Measurements from ENCODE around the gene GRK3. TPM values are rescaled to one million over a fixed set of nuclear protein-coding genes. Genes with fewer than 3 reads are reported as not detected.

Gene GRK3
- total RNA-seq, 1 donor from 2014 or later = 36.0 TPM

DNA sequence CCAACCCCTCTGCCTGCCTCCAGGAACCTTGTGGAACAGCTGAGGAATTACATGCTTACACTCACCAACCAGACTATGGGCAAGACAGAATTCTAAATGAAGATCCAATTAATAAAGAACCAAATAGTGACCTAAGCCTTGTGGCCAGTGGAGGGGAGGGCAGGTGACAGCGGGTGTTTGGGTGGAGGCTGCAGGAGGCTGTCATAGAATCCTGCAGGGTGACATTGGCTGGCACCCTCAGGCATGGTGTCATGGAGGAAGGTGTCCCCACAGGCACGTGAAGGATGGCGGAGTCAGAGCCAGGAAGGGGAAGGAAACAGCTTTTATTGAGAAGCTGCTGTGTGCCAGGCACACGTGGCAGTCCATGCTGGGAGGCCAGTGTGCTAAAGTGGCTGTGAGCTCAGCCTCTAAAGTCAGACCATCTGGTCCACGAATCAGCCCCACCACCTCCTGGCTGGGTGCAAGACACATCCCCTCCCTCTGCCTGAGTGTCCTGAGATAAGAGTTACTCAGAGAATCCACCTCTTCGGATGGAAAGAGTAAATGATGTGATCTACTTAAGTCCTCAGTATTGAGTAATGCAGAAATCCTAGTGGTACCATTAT, 186.2 kb downstream of the GRK3 start:
- intact Hi-C loops (cut with micrococcal nuclease) = loop anchor here (1.0 to 2.0 kb wide), 3 partner anchors 14 to 48 kb away; no protein-coding TSS in a partner anchor

DNA sequence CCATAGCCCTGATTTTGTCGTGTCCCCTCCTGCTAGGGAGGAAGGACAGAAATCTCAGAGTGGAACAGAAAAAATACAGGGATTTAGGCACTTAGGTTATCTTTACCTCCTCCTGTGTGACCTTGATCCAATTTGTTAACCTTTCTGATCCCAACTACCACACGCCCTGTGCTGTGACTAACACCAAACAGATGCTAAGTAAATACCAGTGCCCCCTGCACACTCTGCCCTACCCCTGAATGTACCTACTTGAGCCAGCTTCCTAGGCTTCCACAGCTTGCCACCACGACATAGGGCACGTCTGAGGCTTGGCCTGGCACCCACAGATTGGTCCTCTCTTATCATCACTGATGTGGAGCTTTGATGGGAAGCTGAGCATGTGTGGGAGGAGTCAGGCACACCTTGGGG, 186.7 kb downstream of the GRK3 start:
- intact Hi-C loops (cut with micrococcal nuclease) = loop anchor here (2.0 kb wide), 2 partner anchors 22 to 48 kb away; no protein-coding TSS in a partner anchor

DNA sequence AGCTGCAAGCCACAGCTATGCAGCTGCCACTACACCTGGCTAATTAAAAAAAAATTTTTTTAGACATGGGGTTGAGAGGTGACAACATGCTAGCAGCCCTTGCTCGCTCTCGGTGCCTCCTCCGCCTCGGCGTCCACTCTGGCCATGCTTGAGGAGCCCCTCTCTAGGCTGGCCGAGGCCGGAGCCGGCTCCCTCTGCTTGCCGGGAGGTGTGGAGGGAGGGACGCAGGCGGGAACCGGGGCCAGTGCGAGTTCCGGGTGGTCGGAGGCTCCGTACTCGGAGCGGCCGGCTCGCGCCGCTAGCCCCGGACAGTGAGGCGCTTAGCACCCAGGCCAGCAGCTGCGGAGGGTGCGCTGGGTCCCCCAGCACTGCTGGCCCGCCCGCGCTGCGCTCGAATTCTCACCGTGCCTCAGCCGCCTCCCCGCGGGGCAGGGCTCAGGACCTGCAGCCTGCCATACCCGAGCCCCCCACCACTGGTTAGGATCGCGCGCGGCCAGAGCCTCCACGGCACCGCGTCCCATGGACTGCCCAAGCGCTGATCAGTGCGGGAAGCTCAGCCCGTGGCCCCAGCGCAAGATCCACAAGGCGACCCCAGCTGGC, 188.2 kb downstream of the GRK3 start:
- intact Hi-C loops (cut with micrococcal nuclease) = no loop called here

DNA sequence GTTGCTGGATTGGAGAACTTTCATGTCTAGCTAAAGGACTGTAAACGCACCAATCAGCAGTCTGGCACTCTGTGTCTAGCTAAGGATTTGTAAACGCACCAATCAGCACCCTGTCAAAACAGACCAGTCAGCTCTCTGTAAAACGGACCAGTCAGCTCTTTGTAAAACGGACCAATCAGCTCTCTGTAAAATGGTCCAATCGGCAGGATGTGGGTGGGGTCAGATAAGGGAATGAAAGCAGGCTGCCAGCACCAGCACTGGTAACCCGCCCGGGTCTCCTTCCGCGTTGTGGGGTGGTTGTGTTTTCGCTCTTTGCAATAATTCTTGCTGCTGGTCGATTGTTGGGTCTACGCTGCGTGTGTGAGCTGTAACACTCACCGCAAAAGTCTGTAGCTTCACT, 188.8 kb downstream of the GRK3 start:
- intact Hi-C loops (cut with micrococcal nuclease) = no loop called here

DNA sequence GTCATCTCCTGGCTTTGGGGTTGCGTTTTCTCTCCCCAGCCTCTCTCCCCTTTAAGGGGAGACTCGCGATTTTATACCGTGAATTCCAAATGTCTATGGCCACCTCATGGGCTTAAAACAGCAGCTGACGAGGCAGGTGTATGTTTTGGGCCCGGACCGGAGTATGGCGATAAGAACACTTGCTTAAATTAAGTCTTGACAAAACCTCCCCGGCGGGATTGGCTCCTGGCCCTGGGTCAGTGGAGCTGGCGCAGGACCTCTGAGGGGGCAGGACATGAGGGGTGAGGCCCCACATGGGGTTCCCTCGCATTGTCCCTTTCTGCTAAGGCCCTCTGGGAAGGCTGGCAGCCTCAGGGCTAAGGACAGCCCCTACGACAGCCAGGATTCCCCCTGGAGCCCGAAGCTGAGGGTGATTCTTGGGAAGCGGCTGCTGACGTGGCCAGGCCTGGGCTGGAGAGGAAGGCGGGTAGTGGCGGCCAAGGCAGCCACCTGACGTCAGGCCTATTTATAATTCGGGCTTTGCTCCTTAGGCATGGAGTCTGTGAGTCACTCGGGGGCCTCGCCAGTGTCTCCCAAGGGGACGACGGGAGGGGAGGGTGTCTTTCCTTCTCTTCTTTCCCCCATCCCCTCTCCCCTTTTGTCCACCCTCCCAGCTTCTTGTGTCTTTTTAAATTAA, 190.2 kb downstream of the GRK3 start:
- intact Hi-C loops (cut with micrococcal nuclease) = no loop called here

DNA sequence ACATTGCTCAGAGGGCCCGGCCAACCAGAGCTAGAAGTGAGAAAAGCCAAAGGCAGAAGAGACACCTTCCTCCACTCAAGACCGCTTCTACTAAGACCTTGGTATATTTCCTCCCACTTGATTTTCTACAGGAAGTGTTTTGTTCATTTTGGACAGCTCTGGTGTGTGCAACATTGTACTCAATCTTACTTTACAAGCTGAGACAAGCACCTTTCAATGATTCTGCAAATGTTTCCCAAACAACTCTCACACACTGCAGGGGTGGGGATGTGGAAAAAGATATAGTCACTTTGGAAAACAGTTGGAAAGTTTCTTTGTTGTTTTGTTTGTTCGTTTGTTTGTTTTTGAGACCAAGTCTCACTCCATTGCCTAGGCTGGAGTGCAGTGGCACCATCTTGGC, 193.2 kb downstream of the GRK3 start:
- intact Hi-C loops (cut with micrococcal nuclease) = no loop called here

DNA sequence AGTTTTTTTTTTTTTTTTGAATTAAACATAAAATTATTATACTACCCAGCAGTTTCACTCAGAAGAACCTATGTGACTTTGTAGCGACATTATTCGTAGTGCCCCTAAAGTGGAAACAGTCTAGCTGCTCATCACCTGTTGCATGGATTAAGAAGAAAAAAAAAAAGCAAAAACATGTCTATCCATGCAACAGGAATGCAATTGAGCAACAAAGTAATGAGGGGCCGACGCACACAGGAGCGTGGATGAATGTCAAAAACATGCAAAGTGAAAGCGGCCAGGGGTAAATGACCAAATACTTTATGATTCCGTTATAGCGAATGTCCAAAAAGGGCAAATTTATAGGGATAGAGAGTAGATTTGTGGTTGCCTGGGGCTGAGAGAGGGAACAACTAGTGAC, 193.8 kb downstream of the GRK3 start:
- intact Hi-C loops (cut with micrococcal nuclease) = no loop called here

DNA sequence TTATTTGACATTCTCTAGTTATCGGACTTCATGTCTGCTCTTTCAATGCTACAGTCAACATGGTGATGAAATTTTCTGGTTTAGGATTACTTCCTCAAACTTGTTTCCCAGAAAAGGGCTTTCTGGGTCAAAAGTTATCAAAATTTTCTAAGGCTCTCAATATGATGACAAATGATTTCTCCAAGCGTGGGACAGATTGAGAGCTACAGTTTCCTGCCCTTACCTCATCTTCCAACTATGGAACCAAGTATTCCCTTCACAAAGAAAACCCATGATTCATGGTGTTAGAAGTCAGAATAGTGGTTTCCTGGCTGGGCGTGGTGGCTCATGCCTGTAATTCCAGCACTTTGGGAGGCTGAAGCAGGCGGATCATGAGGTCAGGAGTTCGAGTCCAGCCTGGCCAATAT, 195.4 kb downstream of the GRK3 start:
- intact Hi-C loops (cut with micrococcal nuclease) = no loop called here

DNA sequence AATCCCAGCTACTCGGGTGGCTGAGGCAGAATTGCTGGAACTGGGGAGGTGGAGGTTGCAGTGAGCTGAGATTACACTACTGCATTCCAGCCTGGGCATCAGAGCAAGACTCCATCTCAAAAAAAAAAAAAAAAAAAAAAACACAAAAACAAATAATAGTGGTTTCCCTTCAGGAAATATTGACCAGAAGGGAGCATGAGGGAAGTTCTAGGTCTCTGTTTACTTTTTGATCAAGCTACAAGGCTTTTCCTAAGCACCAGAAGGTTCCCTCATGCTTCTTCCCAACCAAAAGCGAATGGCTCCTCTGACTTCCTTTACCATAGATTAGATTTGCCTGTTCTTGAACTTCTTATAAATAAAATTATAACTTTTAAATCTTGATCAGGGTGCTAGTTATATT, 195.8 kb downstream of the GRK3 start:
- intact Hi-C loops (cut with micrococcal nuclease) = no loop called here

DNA sequence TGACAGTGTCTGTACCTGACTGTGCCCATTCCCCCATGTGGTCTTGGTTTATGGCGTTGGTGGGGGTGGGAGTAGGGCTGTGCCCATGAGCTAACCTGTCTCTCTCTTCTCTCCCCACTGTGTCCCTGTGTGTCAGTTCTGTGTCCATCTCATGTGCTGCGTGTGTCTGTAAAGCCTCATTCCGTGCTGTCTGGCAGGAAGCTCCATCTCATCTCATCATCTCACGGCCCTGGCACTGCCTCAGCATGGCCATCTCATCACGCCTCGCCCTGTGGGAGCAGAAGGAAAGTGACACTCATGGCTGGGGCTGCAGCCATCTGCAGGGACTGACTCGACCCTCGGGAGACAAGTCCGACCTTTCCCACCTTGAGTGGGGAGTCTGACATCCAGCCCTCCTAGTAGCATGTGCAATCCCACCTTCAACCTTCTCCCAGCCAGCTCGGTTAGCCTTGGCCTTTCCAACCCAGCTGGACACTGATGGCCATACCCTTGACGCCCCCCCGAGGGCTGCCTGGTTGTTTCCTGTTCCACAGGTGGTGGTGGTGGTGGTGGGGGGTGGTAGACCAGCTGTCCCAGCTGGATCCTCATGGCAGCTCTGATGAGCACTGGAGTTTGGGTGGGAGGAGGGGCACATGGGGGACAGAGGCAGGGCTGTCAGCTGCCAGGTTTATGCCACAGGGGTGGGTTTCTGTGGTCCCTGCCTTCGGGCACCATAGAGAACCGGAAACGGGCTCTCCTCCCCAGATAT, 196.5 kb downstream of the GRK3 start:
- intact Hi-C loops (cut with micrococcal nuclease) = no loop called here

DNA sequence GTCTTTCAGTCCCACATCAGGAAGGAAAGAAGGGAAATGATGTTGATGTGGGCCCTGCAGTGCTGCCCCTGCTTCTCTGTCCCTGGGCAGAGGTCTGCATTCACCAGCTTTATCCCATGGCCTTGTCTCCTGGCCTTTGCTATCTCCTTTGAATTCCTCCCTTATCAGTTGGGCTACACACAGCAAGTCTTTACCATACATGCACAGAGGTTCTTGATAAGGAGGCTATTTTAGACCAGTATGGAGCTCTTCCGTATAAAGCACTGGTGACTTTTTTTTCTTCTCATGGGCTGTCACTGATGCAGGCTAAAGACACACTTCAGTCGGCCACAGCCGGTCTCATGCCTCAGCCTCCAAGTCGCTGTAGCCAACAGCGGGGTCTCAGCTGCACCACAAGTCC, 197.7 kb downstream of the GRK3 start:
- intact Hi-C loops (cut with micrococcal nuclease) = no loop called here

DNA sequence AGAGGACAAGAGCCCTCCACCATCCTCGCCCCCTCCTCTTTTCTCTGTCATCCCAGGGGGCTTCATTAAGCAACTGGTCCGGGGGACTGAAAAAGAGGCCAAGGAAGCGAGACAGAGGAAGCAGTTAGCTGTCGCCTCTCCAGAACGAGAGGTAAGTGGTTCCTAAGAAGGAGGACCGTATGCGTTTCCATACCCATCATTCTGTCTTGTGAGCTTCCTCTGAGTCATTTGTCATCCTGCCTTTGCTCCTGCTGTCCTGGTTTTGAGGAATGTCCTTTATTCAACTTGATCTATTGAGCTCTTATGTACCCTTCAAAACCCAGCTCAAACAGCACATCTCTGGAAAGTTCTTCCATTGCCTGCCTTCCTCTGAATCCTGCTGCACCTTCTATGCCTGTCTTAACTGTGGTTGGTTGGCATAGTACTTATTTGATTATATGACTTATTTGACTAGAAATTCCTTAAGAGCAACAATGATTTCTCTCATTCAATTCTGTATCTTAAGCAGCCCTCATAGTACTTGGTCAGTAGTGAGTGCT, 198.8 kb downstream of the GRK3 start:
- intact Hi-C loops (cut with micrococcal nuclease) = no loop called here

DNA sequence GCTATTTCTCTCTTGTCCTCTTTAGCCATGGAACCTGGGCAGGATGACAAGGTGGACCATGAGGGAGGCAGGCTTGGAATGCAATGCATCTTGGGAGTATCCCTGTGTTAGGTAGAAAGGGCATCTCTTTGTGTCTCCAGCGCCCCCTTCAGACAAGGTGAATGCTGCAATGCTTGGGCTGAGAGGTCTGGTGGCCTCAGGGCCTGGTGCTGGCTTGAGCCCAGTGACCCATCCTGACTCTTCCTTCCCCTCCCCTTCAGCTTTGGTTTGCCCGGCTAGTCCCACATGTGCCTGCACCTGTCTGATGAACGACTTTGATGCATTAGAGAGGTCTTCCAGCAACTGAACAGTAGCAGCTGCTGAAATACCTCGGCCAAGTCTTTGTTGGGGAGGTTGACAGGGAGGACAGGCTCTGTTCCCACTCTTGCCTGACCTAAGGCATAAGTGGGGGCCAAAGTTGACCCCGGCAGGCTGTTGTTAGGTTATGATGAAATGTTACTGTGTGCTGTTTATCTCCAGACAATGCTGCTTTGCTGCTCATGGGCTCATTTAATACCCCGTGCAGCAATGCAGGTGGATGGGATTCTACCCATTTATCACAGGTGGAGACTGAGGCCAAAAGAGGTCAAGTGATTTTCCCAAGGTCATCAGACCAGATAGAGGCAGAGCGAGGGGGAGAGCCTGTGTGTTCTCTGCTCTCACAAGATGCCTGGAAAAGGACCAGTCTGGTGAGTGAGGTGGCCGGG, 200.0 kb downstream of the GRK3 start:
- intact Hi-C loops (cut with micrococcal nuclease) = no loop called here

DNA sequence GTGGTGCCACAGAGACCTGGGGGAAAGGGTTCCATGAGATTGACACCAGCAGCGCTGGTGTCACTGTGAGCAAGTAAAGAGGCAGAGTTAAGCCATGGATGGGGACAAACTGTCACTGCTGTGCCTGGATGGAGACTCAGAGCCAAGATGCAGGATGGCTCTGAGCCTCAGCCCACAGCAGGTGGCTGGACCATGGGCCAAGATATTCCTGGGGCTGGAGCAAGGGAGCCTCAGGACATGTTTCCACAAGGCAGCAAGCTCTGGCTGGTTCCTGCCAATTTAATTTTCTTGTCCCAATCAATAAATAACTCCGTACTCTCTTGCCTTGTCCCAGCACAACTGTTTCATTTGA, 200.5 kb downstream of the GRK3 start:
- intact Hi-C loops (cut with micrococcal nuclease) = no loop called here

DNA sequence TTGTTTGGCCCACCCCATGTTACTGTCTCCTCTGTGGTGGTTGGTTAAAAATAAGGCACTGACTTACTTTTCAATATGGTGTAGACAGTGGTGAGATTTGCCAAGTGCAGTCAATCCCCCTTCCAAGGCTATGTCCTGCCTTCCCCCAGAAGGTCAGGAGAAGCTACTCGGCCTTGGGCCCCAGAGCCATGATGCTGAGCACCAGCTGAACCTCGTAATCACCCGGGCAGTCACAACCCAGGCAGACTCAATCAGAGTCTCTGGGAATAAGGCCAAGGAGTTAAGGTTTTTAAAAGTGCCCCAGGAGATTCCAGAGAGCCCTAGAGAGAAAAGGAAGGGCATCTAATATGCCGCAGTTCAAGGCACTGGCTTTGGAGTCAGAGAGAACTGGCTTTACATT, 201.3 kb downstream of the GRK3 start:
- intact Hi-C loops (cut with micrococcal nuclease) = no loop called here

DNA sequence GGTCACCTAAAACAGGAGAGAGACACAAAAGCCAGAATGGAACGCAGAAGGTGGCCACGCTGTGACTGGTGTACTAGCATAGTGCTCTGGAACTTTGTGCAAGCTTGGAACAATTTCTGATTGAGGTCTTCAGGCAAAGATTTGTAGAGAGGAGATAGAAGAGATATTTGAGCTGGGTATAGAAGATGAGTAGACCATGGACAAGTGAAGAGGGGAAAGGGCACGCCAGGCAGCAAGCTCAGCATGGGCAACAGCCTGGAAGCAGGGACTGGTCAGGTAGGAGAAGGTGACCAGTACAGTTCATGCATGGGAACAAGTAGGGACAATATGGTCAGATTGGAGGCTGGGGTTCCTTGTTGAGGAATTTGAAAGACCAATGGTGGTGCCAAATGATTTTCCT, 201.9 kb downstream of the GRK3 start:
- intact Hi-C loops (cut with micrococcal nuclease) = no loop called here

DNA sequence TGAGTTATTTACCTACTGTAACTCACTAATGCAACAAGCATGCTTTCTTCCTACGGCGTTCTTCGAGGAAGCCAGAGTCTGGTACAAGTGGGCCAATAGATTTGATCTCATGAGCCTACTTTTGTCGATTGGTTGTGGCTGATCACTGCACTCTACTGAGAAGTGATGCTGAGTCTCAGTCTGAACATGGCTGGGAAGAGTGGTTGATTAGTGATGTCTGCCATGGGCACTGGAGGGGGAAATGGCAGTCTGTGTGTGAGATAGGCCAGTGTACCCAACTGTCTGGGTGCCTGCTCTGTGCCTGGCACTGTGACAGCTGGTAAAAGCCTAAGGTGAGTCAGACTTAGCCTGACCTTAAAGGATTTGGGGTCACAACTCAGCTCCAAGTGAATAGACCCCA, 205.9 kb downstream of the GRK3 start:
- intact Hi-C loops (cut with micrococcal nuclease) = no loop called here

DNA sequence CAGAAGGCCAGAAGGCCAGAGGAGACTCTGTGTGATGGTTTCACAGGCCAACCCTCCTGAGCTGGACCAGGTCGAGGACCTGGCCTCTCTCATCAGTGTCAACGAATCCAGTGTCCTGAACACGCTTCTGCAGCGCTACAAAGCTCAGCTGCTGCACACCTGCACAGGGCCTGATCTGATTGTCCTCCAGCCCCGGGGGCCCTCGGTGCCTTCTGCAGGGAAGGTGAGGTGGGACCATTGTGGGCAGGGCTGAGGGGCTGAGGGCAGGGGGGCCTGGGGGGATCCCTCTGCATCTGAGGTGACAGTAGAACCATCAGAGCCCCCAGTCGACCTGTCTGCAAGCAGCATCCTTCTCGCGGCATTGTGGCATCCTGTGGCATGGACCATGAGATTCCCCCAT, 207.8 kb downstream of the GRK3 start:
- intact Hi-C loops (cut with micrococcal nuclease) = loop anchor here (2.0 kb wide), 2 partner anchors 21 to 537 kb away; no protein-coding TSS in a partner anchor

DNA sequence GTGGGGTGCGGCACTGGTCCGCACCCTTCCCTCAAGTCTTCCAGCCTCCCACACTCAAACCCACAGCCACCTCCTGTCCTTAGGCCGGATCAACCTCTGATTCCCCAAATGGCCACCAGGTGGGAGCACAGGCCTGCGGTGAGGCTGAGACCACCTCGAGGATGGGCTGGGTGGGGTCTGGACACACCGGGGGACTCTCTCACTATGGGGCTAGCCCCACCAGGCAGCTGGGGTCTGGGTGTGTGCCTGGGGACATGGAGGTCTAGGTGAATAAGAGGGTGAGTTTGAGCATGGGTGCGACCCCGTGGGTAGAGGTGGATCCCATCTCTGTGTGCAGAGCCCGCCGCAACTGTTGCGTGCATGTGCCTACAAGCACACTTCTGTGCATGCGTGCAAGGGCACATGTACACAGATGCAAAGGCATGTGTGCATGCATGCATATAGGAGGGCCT, 210.1 kb downstream of the GRK3 start:
- intact Hi-C loops (cut with micrococcal nuclease) = no loop called here

DNA sequence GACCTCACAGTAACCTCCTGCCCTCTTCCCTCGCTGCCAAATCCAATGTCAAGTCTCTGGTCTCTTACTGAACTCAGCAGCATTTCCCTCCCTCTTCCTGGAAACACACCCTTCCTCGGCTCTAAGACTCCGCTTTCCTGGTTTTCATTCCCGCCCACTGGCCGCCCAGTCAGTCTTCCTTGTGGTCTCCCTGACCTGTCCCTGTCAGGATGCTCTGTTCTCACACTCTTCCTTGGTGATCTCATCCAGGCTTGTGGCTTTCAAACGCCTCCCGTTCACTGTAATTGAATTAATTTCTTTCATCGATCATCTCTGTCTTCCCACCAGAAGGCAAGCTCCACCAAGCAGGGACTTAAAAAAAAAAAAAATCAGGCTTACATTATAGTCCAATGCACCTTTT, 211.1 kb downstream of the GRK3 start:
- intact Hi-C loops (cut with micrococcal nuclease) = no loop called here

DNA sequence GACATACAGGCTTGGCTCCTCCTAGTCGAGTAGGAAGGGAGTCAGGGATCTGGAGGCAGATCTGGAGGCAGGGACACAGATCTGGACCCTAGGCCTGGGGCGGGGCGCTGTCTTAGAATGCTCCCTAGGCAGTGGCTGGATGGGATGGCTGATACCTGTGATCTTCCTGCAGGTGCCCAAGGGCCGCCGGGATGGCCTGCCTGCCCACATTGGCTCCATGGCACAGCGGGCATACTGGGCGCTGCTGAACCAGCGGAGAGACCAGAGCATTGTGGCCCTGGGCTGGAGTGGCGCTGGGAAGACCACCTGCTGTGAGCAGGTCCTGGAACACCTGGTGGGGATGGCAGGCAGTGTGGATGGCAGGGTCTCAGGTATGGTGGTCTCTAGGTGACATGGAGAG, 212.9 kb downstream of the GRK3 start:
- intact Hi-C loops (cut with micrococcal nuclease) = no loop called here
